A549 (cell line): ENCODE data around the gene CD82. TPM values are rescaled to one million over a fixed set of nuclear protein-coding genes. Genes with fewer than 3 reads are reported as not detected.

ENCODE experiments used
- ATAC-seq, 2 experiments: fragments of 200-7000 bp in 1 of 2; fragments of >200 bp in 1 of 2; cut with Nextera tagmentation in 1 of 2; cut with Tn5 transposase in 1 of 2; 3 replicates each; pipeline versions ENCODE4 v1.8.0 to v1.9.1; 2018 to 2020; ENCODE audit warnings: mild to moderate bottlenecking in 1 of 2, moderate library complexity in 1 of 2
- CTCF ChIA-PET: fragments of 300-600 bp; sonication (Branson Sonifier 250); formaldehyde crosslinking; extraction: SDS; loops from one replicate; lab custom pipeline; 2021; ENCODE audit warnings: antibody characterized with exemption, inconsistent platforms; lab: Yijun Ruan, JAX
- POLR2A ChIA-PET: fragments of 350-600 bp; formaldehyde crosslinking; extraction: SDS; loops from one replicate; lab custom pipeline; 2021; ENCODE audit warnings: antibody characterized with exemption, inconsistent platforms; lab: Yijun Ruan, JAX
- DNase-seq, 2 experiments: peaks; one replicate each; pipeline versions ENCODE4 v3.0.0 to v3.0.0-alpha.2; 2011 to 2016; ENCODE audit warnings: low read depth in 1 of 2, low spot score in 1 of 2
- FAIRE-seq: peaks from 2 replicates; lab custom pipeline; 2011; peaks lifted over from hg19 to GRCh38; lab: Jason Lieb, UNC
- H3K27ac ChIP-seq, 2 experiments: fragments of >200 bp; sonication (Bioruptor Twin); formaldehyde crosslinking; 3 replicates each; pipeline ENCODE4 v1.5.1; 2016 to 2017
- H3K4me1 ChIP-seq: fragments of >200 bp; sonication (Bioruptor Twin); formaldehyde crosslinking; 3 replicates; pipeline ENCODE4 v1.6.1; 2016
- H3K4me2 ChIP-seq: fragments of >200 bp; sonication (Bioruptor Twin); formaldehyde crosslinking; 3 replicates; pipeline ENCODE4 v1.6.1; 2016
- H3K4me3 ChIP-seq: fragments of >200 bp; sonication (Bioruptor Twin); formaldehyde crosslinking; 3 replicates; pipeline ENCODE4 v1.5.1; 2016
- H3K9me3 ChIP-seq: fragments of >200 bp; sonication (Bioruptor Twin); formaldehyde crosslinking; 3 replicates; pipeline ENCODE4 v1.6.1; 2016
- ATOH8 ChIP-seq: fragments of 250-450 bp; sonication (Bioruptor Pico); IDR thresholded peaks from 2 replicates; pipeline ENCODE4 v1.5.0; 2020; ENCODE audit warnings: low read depth, mild to moderate bottlenecking, moderate library complexity
- BCL3 ChIP-seq: fragments of >200 bp; sonication (Bioruptor Twin); formaldehyde crosslinking; IDR thresholded peaks from 3 replicates; pipeline ENCODE4 v1.6.1; 2016
- BHLHE40 ChIP-seq: IDR thresholded peaks from 2 replicates; pipeline ENCODE4 v1.6.1; 2012; ENCODE audit warnings: low read depth, low read length, inconsistent platforms
- CHD2 ChIP-seq: fragments of 150-350 bp; IDR thresholded peaks from 2 replicates; pipeline ENCODE4 v1.6.1; 2014; ENCODE audit warnings: low read length; ENCODE audit not compliant: partially characterized antibody
- E2F6 ChIP-seq: IDR thresholded peaks from 2 replicates; pipeline ENCODE4 v1.6.1; 2012; ENCODE audit warnings: low read depth, borderline replicate concordance
- EHMT2 ChIP-seq: fragments of 200-600 bp; sonication (generic); IDR thresholded peaks from 2 replicates; pipeline ENCODE4 v1.6.1; 2016; ENCODE audit warnings: antibody characterized with exemption, low read depth, mild to moderate bottlenecking, moderate library complexity
- EP300 ChIP-seq, 2 experiments: fragments of >200 bp; sonication (Bioruptor Twin); formaldehyde crosslinking; IDR thresholded peaks; 2 replicates in 1 of 2; 3 replicates in 1 of 2; pipeline ENCODE4 v1.6.1; 2016 to 2017
- HDAC2 ChIP-seq: fragments of 200-600 bp; sonication (generic); IDR thresholded peaks from 2 replicates; pipeline ENCODE4 v1.6.1; 2016
- HEYL ChIP-seq: fragments of 250-450 bp; sonication (Bioruptor Pico); IDR thresholded peaks from 2 replicates; pipeline ENCODE4 v1.8.0; 2021; ENCODE audit warnings: mild to moderate bottlenecking, moderate library complexity
- HOXA7 ChIP-seq: fragments of 250-450 bp; sonication (Bioruptor Pico); IDR thresholded peaks from 2 replicates; pipeline ENCODE4 v1.5.0; 2020; ENCODE audit warnings: mild to moderate bottlenecking, moderate library complexity
- HOXB5 ChIP-seq: fragments of 250-450 bp; sonication (Bioruptor Pico); IDR thresholded peaks from 2 replicates; pipeline ENCODE4 v1.5.0; 2020; ENCODE audit warnings: mild to moderate bottlenecking, moderate library complexity
- JUN ChIP-seq, 2 experiments: fragments of >200 bp; sonication (Bioruptor Twin); formaldehyde crosslinking; IDR thresholded peaks; 2 replicates in 1 of 2; 3 replicates in 1 of 2; pipeline ENCODE4 v1.6.1; 2016 to 2017
- JUNB ChIP-seq: fragments of >200 bp; sonication (Bioruptor Twin); formaldehyde crosslinking; IDR thresholded peaks from 2 replicates; pipeline ENCODE4 v1.6.1; 2016
- MYC ChIP-seq: IDR thresholded peaks from 2 replicates; pipeline ENCODE4 v1.6.1; 2012; ENCODE audit warnings: mild to moderate bottlenecking, inconsistent platforms, low read length, improper control_type of control experiment, borderline replicate concordance
- NR3C1 ChIP-seq: fragments of >200 bp; sonication (Bioruptor Twin); formaldehyde crosslinking; IDR thresholded peaks from 3 replicates; pipeline ENCODE4 v1.6.1; 2017
- PHF8 ChIP-seq: fragments of 200-600 bp; sonication (generic); IDR thresholded peaks from 2 replicates; pipeline ENCODE4 v1.6.1; 2016; ENCODE audit warnings: low read depth, mild to moderate bottlenecking, antibody characterized with exemption, moderate library complexity, borderline replicate concordance
- RAD21 ChIP-seq, 2 experiments: fragments of >200 bp in 1 of 2; sonication (Bioruptor Twin) in 1 of 2; formaldehyde crosslinking in 1 of 2; IDR thresholded peaks in 1 of 2; conservative IDR thresholded peaks in 1 of 2; 2 replicates in 1 of 2; 3 replicates in 1 of 2; pipeline ENCODE4 v1.6.1; 2012 to 2018; ENCODE audit warnings: inconsistent platforms in 1 of 2
- RARB ChIP-seq: fragments of 250-450 bp; sonication (Bioruptor Pico); IDR thresholded peaks from 2 replicates; pipeline ENCODE4 v1.8.0; 2021; ENCODE audit warnings: mild to moderate bottlenecking, moderate library complexity
- RFX5 ChIP-seq: fragments of 450-650 bp; IDR thresholded peaks from 2 replicates; pipeline ENCODE4 v1.7.1; 2014; ENCODE audit warnings: antibody characterized with exemption, mild to moderate bottlenecking, moderate library complexity
- RNF2 ChIP-seq: fragments of 200-600 bp; sonication (generic); IDR thresholded peaks from 2 replicates; pipeline ENCODE4 v1.6.1; 2016; ENCODE audit warnings: low read depth, mild to moderate bottlenecking, antibody characterized with exemption, moderate library complexity, borderline replicate concordance
- SMC3 ChIP-seq: fragments of >200 bp; sonication (Bioruptor Twin); formaldehyde crosslinking; IDR thresholded peaks from 3 replicates; pipeline ENCODE4 v1.6.1; 2018; ENCODE audit warnings: inconsistent platforms
- SREBF2 ChIP-seq: fragments of 450-650 bp; IDR thresholded peaks from 2 replicates; pipeline ENCODE4 v1.6.1; 2014; ENCODE audit warnings: mild to moderate bottlenecking, moderate library complexity
- USF2 ChIP-seq: fragments of 450-650 bp; IDR thresholded peaks from 2 replicates; pipeline ENCODE4 v1.6.1; 2014; ENCODE audit warnings: antibody characterized with exemption
- ZC3H11A ChIP-seq: fragments of 450-650 bp; IDR thresholded peaks from 2 replicates; pipeline ENCODE4 v1.6.1; 2014; ENCODE audit warnings: antibody characterized with exemption, mild to moderate bottlenecking
- ZSCAN20 ChIP-seq: fragments of 250-450 bp; sonication (Bioruptor Pico); IDR thresholded peaks from 2 replicates; pipeline ENCODE4 v1.8.0; 2022; ENCODE audit warnings: mild to moderate bottlenecking, moderate library complexity
- WGBS: methylation state at CpG from one replicate; pipeline ENCODE4 v1.1.6; 2017; ENCODE audit errors: missing lambda C conversion rate; 5-methylcytosine and 5-hydroxymethylcytosine counted together
- polyA plus RNA-seq, 4 experiments: library from polyadenylated mRNA; depleted of rRNA in 3 of 4; stranded (reverse); fragments of >200 nt; fragmentation: RNase III in 1 of 4; extraction: RNeasy Plus Mini Kit Qiagen cat#74134 plus additional on column Dnase treatment in 1 of 4; gene quantifications; 2 replicates in 3 of 4; 3 replicates in 1 of 4; pipeline ENCODE4 v1.2.3, GENCODE V29; 2011 to 2017

The CD82 gene
- polyA plus RNA-seq, 2 of the 4 experiments (the other 2 are of a cell fraction) = 2.8 to 3.2 TPM

GRCh38 chr11:44519989-44520737, 45.3 kb upstream of the CD82 start:
- ChIA-PET CTCF (no interaction called here), POLR2A (no interaction called here)
- 77% methylated on average over 39 of the region's 43 CpGs for WGBS
- TF ChIP-seq RFX5 (no peak), NR3C1 (no peak), JUN (IDR thresholded peaks at IDR 0.05) (no peak), SREBF2 (no peak), CHD2 (no peak), USF2 (no peak), ATOH8 (no peak), HDAC2 (no peak), BCL3 (no peak), E2F6 (no peak), EP300 (IDR thresholded peaks at IDR 0.05) (no peak), PHF8 (no peak), HOXB5 (CRISPR knock-in tag) (no peak), ZSCAN20 (no peak), ZC3H11A (no peak), HEYL (CRISPR knock-in tag) (no peak), BHLHE40 (no peak)
- FAIRE-seq (no peak), DNase-seq (no peak), ATAC-seq (no peak)
- no peak overlapping the region for H3K4me3 ChIP-seq
- H3K27ac ChIP-seq = no peak overlapping the region
- H3K4me2 ChIP-seq = no peak overlapping the region
- H3K9me3 ChIP-seq = no peaks in the 10 kb centered on the region
- H3K4me1 ChIP-seq = no peaks in the 10 kb centered on the region

- Histone ChIP-seq H3K27ac (no peak overlapping the region), H3K4me3 (no peak overlapping the region), H3K9me3 (no peaks in the 10 kb centered on the region), H3K4me1 (no peaks in the 10 kb centered on the region), H3K4me2 (no peak overlapping the region)
- WGBS = 74% methylated on average over 2 of the region's 2 CpGs
- ATAC-seq (no peak), DNase-seq (no peak), FAIRE-seq (no peak)
- CTCF ChIA-PET = interaction anchor here (0.8 to 5.4 kb wide), 4 partner anchors 16 to 390 kb away, joined by 3 to 71 read pairs (median 6); no protein-coding TSS in a partner anchor
- POLR2A ChIA-PET = no interaction called here
- TF ChIP-seq CHD2 (no peak), MYC (no peak), EHMT2 (no peak), RAD21 (conservative IDR thresholded peaks at IDR 0.05 in 1 of 2, IDR thresholded peaks at IDR 0.05 in 1 of 2) (no peak), HOXA7 (no peak), SMC3 (no peak), EP300 (IDR thresholded peaks at IDR 0.05) (no peak), RARB (CRISPR knock-in tag) (no peak), RFX5 (no peak), RNF2 (no peak), JUNB (no peak)
Observed at GRCh38 chr11:44521148-44521547, 44.3 kb upstream of the CD82 start.
